T-cell (primary cell): ENCODE measurements around the gene APRT. TPM values are rescaled to one million over a fixed set of nuclear protein-coding genes. Genes with fewer than 3 reads are reported as not detected.
A peak's percentile ranks its signal among the peaks of the same experiment; 100 is the strongest.

Experiments used
- ATAC-seq, 4 experiments: fragments of 200-7000 bp in 3 of 4; fragments of 150-1000 bp in 1 of 4; cut with Tn5 transposase; replicated peaks in 1 of 4; 1 replicate in 3 of 4; 2 replicates in 1 of 4; pipeline ENCODE4 v1.10.0; 2021; ENCODE audit warnings: moderate library complexity in 3 of 4, mild to moderate bottlenecking in 2 of 4, moderate number of reproducible peaks in 1 of 4
- CTCF ChIA-PET, 2 donors: fragments of 300-600 bp; sonication (Branson Sonifier 250); formaldehyde crosslinking; loops; one replicate each; lab custom pipeline; 2022; ENCODE audit warnings: antibody characterized with exemption in 2 of 2; lab: Charles Lee
- POLR2A ChIA-PET, 2 donors: fragments of 300-600 bp; sonication (Branson Sonifier 250); formaldehyde crosslinking; loops; one replicate each; lab custom pipeline; 2022; ENCODE audit warnings: antibody characterized with exemption in 2 of 2; lab: Charles Lee
- DNase-seq, 35 experiments: peaks; one replicate each; pipeline versions ENCODE4 v3.0.0 to v3.0.0-alpha.2; 2013 to 2023
- H3K27ac ChIP-seq: one replicate; pipeline ENCODE4 v1.5.1; 2013; ENCODE audit warnings: low read length
- H3K27me3 ChIP-seq, 2 experiments: replicated peaks in 1 of 2; 1 replicate in 1 of 2; 2 replicates in 1 of 2; pipeline versions ENCODE4 v1.6.1 to v1.7.0; 2013; ENCODE audit warnings: low read length in 1 of 2, mixed read lengths in 1 of 2; ENCODE audit not compliant: control insufficient read depth in 2 of 2, insufficient read depth in 2 of 2; ENCODE audit errors: extremely low read depth in 1 of 2
- H3K36me3 ChIP-seq, 2 donors: 1 replicate in 1 of 2; 2 replicates in 1 of 2; pipeline versions ENCODE4 v1.6.1 to v1.7.0; 2013; ENCODE audit warnings: low read length in 1 of 2; ENCODE audit not compliant: control insufficient read depth in 2 of 2, insufficient read depth in 1 of 2; ENCODE audit errors: extremely low read depth in 1 of 2
- H3K4me1 ChIP-seq, 2 experiments: 1 replicate in 1 of 2; 2 replicates in 1 of 2; pipeline versions ENCODE4 v1.6.1 to v1.7.0; 2013; ENCODE audit warnings: low read length in 2 of 2, mixed read lengths in 1 of 2; ENCODE audit not compliant: insufficient read depth in 2 of 2, control insufficient read depth in 1 of 2; ENCODE audit errors: extremely low read depth in 1 of 2
- H3K4me3 ChIP-seq, 2 donors: 1 replicate in 1 of 2; 2 replicates in 1 of 2; pipeline versions ENCODE4 v1.5.1 to v1.7.0; 2013; ENCODE audit warnings: mild to moderate bottlenecking in 2 of 2, low read length in 1 of 2, moderate library complexity in 1 of 2; ENCODE audit not compliant: control insufficient read depth in 1 of 2; ENCODE audit errors: extremely low read depth in 1 of 2
- H3K9me3 ChIP-seq: 2 replicates; pipeline ENCODE4 v1.7.0; 2013
- H3K27ac Mint-ChIP-seq, 2 donors: one replicate each; pipeline ENCODE4 v1.8.0; 2020 to 2021; ENCODE audit warnings: mild to moderate bottlenecking in 2 of 2, mixed read lengths in 2 of 2
- H3K27me3 Mint-ChIP-seq, 2 donors: one replicate each; pipeline ENCODE4 v1.8.0; 2021 to 2022; ENCODE audit warnings: mixed read lengths in 2 of 2
- H3K36me3 Mint-ChIP-seq: one replicate; pipeline ENCODE4 v1.8.0; 2021; ENCODE audit warnings: mixed read lengths
- H3K4me1 Mint-ChIP-seq, 3 donors: one replicate each; pipeline ENCODE4 v1.8.0; 2020 to 2022; ENCODE audit warnings: mixed read lengths in 3 of 3, mild to moderate bottlenecking in 1 of 3
- H3K4me3 Mint-ChIP-seq, 3 donors: one replicate each; pipeline ENCODE4 v1.8.0; 2020 to 2022; ENCODE audit warnings: mild to moderate bottlenecking in 3 of 3, mixed read lengths in 3 of 3, moderate library complexity in 3 of 3
- H3K9me3 Mint-ChIP-seq, 3 donors: one replicate each; pipeline ENCODE4 v1.8.0; 2020 to 2022; ENCODE audit warnings: mixed read lengths in 3 of 3
- whole genome bisulfite sequencing: methylation state at CpG from one replicate; pipeline ENCODE4 v1.1.5; 2013; ENCODE audit warnings: missing lambda C conversion rate; ENCODE audit not compliant: insufficient coverage; 5-methylcytosine and 5-hydroxymethylcytosine counted together
- total RNA-seq, 35 experiments: library from RNA in 6 of 35; stranded (reverse) in 6 of 35; fragments of 120-200 nt in 1 of 35; gene quantifications; one replicate each; pipeline versions ENCODE4 v1.2.1 to v1.2.4 and lab custom pipeline; 2013 to 2026

Gene APRT
- total RNA-seq, 5 donors from 2014 or later (not counting 1 experiment from before 2014, with no cell fraction given): 166 to 245 (median 228) TPM

GRCh38 chr16:88778271-88778525 lies 33.5 kb downstream of the APRT start:
- CTCF ChIA-PET: interaction anchor here in 1 of 2 donors (0.6 kb wide), 1 partner anchor 24 kb away, joined by 5 read pairs; no protein-coding TSS in a partner anchor
- Histone ChIP-seq H3K27ac (no peak overlapping the region), H3K4me1 (peaks cover 27 to 80% of the 10 kb centered on the region in 2 experiments), H3K27me3 (no peaks in the 10 kb centered on the region), H3K9me3 (no peaks in the 10 kb centered on the region), H3K36me3 (peaks cover 0 to 10% of the 10 kb centered on the region in 2 donors), H3K4me3 (no peak overlapping the region)
- no peaks in the 10 kb centered on the region for H3K9me3 Mint-ChIP-seq
- H3K4me1 Mint-ChIP-seq: peaks cover 45 to 65% (median 51%) of the 10 kb centered on the region in 3 donors
- no peaks in the 10 kb centered on the region for H3K36me3 Mint-ChIP-seq
- H3K27me3 Mint-ChIP-seq: no peaks in the 10 kb centered on the region
- ATAC-seq: no peak
- H3K27ac Mint-ChIP-seq: peak overlapping the region; percentile 34 to 63
- DNase-seq: no peak
- H3K4me3 Mint-ChIP-seq: peak overlapping the region in 1 of 3 donors; percentile 13
- 100% methylated on average over 2 of the region's 7 CpGs for WGBS
- POLR2A ChIA-PET: interaction anchor here in 1 of 2 donors (0.7 kb wide), 1 partner anchor 36 kb away, joined by 3 read pairs; no protein-coding TSS in a partner anchor

GRCh38 chr16:88777471-88778270 lies 34.1 kb downstream of the APRT start:
- 76% methylated on average over 19 of the region's 34 CpGs for WGBS
- H3K36me3 Mint-ChIP-seq: no peaks in the 10 kb centered on the region
- H3K27me3 Mint-ChIP-seq: no peaks in the 10 kb centered on the region
- H3K4me3 ChIP-seq: no peak overlapping the region
- no peaks in the 10 kb centered on the region for H3K9me3 Mint-ChIP-seq
- CTCF ChIA-PET: interaction anchor here in 1 of 2 donors (0.6 kb wide), 1 partner anchor 25 kb away, joined by 5 read pairs; no protein-coding TSS in a partner anchor
- H3K27ac ChIP-seq: no peak overlapping the region
- H3K9me3 ChIP-seq: no peaks in the 10 kb centered on the region
- no peaks in the 10 kb centered on the region for H3K27me3 ChIP-seq
- ATAC-seq (no peak), DNase-seq (no peak)
- H3K36me3 ChIP-seq: peaks cover 0 to 10% of the 10 kb centered on the region in 2 donors
- peak overlapping the region; percentile 34 to 63 for H3K27ac Mint-ChIP-seq
- POLR2A ChIA-PET: interaction anchor here in 1 of 2 donors (0.7 kb wide), 1 partner anchor 36 kb away, joined by 3 read pairs; no protein-coding TSS in a partner anchor
- peaks cover 39 to 59% (median 46%) of the 10 kb centered on the region in 3 donors for H3K4me1 Mint-ChIP-seq
- peaks cover 26 to 79% of the 10 kb centered on the region in 2 experiments for H3K4me1 ChIP-seq
- H3K4me3 Mint-ChIP-seq: peak overlapping the region in 1 of 3 donors; percentile 13

DNA sequence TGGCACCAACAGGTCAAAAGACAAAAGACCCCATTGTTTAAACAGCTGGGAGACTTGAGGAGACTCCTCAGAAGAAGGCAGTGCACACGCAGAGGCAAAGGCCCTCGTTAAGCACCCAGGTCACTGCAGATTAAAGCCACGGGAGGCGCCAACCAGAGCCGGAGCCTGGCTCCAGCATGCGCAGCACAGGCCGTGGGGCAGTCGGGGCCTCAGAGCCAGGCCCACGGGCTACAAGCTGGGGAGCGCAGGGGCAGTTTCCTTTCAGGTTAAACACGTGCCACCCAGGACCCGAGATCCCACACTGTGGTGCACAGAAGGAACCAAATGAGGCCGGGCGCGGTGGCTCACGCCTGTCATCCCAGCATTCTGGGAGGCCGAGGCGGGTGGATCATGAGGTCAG lies 35.9 kb downstream of the APRT start:
- ATAC-seq (no peak), DNase-seq (no peak)
- Mint-ChIP-seq H3K36me3 (no peaks in the 10 kb centered on the region), H3K9me3 (no peaks in the 10 kb centered on the region), H3K4me1 (peaks cover 24 to 47% (median 33%) of the 10 kb centered on the region in 3 donors), H3K27ac (peak overlapping the region in 1 of 2 donors; percentile 55), H3K27me3 (no peaks in the 10 kb centered on the region), H3K4me3 (no peak overlapping the region)
- Histone ChIP-seq H3K4me3 (no peak overlapping the region), H3K27me3 (no peaks in the 10 kb centered on the region), H3K9me3 (no peaks in the 10 kb centered on the region), H3K36me3 (peaks cover 0 to 10% of the 10 kb centered on the region in 2 donors), H3K27ac (no peak overlapping the region), H3K4me1 (peaks cover 10 to 76% of the 10 kb centered on the region in 2 experiments)
- ChIA-PET POLR2A (no interaction called here), CTCF (interaction anchor here in 1 of 2 donors (0.7 kb wide), 1 partner anchor 441 kb away, joined by 8 read pairs; no protein-coding TSS in a partner anchor)
- WGBS: 87% methylated on average over 11 of the region's 18 CpGs

GRCh38 chr16:88774544-88775393 lies 37.0 kb downstream of the APRT start:
- Histone ChIP-seq H3K27ac (no peak overlapping the region), H3K9me3 (no peaks in the 10 kb centered on the region), H3K36me3 (peaks cover 0 to 9% of the 10 kb centered on the region in 2 donors), H3K4me1 (peaks cover 4 to 76% of the 10 kb centered on the region in 2 experiments), H3K27me3 (no peaks in the 10 kb centered on the region), H3K4me3 (no peak overlapping the region)
- ATAC-seq (no peak), DNase-seq (no peak)
- POLR2A ChIA-PET: no interaction called here
- no peaks in the 10 kb centered on the region for H3K27me3 Mint-ChIP-seq
- no peaks in the 10 kb centered on the region for H3K9me3 Mint-ChIP-seq
- peaks cover 16 to 40% (median 30%) of the 10 kb centered on the region in 3 donors for H3K4me1 Mint-ChIP-seq
- no peak overlapping the region for H3K27ac Mint-ChIP-seq
- CTCF ChIA-PET: interaction anchor here in 1 of 2 donors (0.6 to 0.7 kb wide), 3 partner anchors 17 to 442 kb away, joined by 4 to 8 read pairs (median 7); no protein-coding TSS in a partner anchor
- H3K4me3 Mint-ChIP-seq: no peak overlapping the region
- 92% methylated on average over 29 of the region's 32 CpGs for WGBS
- H3K36me3 Mint-ChIP-seq: no peaks in the 10 kb centered on the region

DNA sequence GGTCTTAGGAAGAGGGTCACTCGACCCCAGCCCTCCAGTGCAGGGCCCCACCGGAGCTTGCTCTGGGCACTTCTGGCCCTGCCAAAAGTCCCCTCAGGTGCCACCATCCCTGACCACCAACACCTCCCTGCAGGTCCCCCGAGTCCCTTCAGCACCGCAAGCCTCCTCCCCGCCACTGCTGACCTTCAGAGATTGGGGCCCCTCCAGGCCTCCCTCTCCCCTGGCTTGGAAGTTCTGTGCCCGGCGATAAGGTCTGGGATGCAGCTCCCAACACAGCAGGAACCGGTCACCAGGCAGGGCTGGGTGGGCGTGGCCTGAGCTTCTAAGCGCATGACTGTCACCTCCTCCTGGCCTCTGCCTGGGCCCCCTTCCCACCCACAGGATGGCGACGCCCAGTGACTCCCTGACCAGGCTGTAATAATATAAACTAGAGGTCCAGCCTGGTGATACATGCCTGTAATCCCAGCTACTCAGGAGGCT lies 37.9 kb downstream of the APRT start:
- Mint-ChIP-seq H3K4me3 (no peak overlapping the region), H3K27ac (peak overlapping the region in 1 of 2 donors; percentile 34), H3K4me1 (peaks cover 18 to 40% (median 31%) of the 10 kb centered on the region in 3 donors), H3K36me3 (no peaks in the 10 kb centered on the region), H3K27me3 (no peaks in the 10 kb centered on the region), H3K9me3 (no peaks in the 10 kb centered on the region)
- Histone ChIP-seq H3K27ac (no peak overlapping the region), H3K27me3 (no peaks in the 10 kb centered on the region), H3K9me3 (no peaks in the 10 kb centered on the region), H3K4me3 (no peak overlapping the region), H3K36me3 (peaks cover 0 to 5% of the 10 kb centered on the region in 2 donors), H3K4me1 (peaks cover 4 to 76% of the 10 kb centered on the region in 2 experiments)
- DNase-seq (no peak), ATAC-seq (no peak)
- 77% methylated on average over 9 of the region's 12 CpGs for WGBS
- CTCF ChIA-PET: interaction anchor here in 1 of 2 donors (0.6 kb wide), 2 partner anchors 16 to 91 kb away, joined by 3 to 7 read pairs; no protein-coding TSS in a partner anchor
- POLR2A ChIA-PET: no interaction called here
